ENCODE measurements around the gene SLC2A13.
A peak's percentile ranks its signal among the peaks of the same experiment; 100 is the strongest.
"Not testable (repeated sequence)": the region's sequence is repeated elsewhere in the genome, so short reads cannot be mapped to it uniquely, and the experiment has no call there.

SLC2A13 gene

DNA sequence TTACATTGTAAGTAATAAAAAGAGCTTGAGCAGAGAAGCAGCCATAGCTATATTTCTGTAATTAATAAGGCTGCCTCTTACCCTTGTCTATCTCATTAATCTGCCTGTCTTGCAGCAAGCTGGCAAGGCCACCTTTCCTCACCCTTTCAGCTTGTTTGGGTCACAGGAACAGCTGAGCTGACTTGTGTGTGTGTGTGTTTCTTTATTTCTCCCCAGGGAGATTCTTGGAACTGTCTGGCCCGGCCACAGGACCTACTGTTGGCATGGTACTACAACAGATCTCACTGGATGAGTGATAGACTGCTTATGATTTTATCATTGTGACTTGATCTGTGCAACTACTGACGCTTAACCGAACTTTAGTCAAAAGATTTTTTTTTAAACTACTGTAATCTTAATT lies 213.7 kb downstream of the SLC2A13 start:
- DNase-seq (ENCODE audit: low read depth, low spot score): no peak
- no peak overlapping the region for H3K27ac ChIP-seq

DNA sequence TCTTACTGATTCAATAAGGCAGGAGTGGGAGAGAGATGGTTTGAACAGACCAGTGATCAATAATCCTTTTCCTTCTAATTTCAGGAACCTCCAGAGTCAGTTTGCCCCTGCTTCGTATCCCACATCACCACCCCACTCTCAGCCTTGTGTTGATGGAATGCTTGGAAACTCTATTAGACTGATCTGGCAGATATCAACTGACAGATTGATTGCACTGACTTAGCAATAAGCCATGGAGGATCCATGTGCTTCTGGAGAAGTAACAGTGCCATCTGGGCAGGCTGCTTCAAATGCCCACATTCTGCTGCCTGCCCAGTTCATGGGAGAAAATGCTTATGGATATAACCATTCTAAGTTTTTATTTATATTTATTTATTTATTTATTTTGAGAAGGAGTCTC lies 218.0 kb downstream of the SLC2A13 start:
- no peak for DNase-seq (ENCODE audit: low read depth, low spot score)
- no peak overlapping the region for H3K27ac ChIP-seq

DNA sequence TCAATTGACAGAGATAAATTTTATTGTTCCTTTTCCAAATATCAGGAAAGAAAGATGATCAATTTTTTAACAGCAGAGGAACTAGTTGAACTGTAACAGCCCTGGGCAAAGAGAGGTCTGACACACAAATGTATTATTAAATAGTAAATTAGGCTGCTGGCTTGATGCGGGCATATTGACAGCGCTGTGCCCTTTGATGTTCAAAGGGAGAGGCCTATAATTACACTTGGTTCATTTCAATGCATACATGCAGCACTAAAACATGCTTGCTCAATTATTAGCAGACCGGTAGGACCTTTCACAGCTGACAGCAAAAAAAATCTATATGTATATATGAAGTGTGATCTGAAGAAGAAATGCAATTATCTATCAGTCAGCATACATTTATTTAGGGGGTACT lies 219.8 kb downstream of the SLC2A13 start:
- H3K27ac ChIP-seq: no peak overlapping the region
- no peak for DNase-seq (ENCODE audit: low read depth, low spot score)

DNA sequence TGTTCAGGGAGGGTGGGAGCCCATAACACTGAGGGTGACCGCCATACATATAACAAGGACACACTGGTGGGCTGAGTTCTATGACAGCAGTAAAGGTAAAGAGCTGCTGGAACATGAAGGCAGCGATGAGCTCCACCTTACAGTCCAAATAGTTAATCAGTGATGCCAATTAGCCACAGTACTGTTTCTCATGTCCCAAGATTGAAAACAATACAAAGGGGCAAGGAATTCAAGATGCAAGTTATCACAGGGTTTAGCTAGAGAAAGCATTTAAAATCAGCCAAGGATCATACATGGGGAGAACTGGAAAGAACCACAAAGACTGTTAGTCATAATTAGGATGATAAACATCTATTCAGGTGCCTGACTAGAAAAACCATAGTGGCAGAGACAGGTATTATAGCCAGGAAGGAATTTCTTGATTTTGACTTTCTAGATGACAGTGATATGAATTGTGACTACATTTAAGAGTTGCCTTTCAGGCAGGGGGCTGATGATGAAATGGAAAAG lies 221.2 kb downstream of the SLC2A13 start:
- DNase-seq (ENCODE audit: low read depth, low spot score): no peak
- no peak overlapping the region for H3K27ac ChIP-seq

DNA sequence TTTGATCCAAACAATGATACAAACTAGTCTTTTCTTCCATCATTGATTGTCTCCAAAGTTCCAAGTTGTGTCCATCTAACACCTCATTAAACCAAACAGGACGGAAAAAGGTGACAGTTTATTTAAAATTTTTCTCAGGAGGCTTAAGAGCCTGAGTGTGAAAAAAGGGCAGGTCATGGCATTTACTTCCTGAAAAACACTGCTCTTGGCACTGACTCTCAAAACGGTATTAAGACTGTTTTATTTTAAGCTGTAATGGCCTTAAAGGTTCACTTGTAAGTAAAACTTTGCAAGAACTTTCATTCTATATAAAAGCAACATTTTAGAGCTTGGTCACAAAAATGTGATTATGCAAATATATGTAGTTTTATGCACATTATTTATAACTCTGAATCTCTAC lies 222.5 kb downstream of the SLC2A13 start:
- DNase-seq (ENCODE audit: low read depth, low spot score): no peak
- no peak overlapping the region for H3K27ac ChIP-seq

DNA sequence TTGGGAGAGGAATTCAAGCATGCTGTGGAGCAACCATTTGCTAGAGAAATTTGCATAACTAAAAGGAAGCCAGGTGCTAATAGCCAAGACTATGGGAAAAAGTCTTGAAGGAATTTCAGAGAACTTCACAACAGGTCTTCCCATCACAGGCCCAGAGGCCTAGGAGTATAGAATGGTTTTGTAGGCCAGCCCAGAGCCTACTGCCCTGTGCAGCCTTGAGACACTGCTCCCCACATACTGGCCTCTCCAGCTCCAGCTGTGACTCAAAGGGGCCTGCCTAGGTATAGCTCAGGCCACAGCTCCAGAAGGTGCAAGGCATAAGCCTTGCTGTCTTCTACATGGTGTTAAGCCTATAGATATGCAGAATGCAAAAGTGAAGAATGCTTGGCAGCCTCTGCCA lies 227.1 kb downstream of the SLC2A13 start:
- no peak overlapping the region for H3K27ac ChIP-seq
- DNase-seq (ENCODE audit: low read depth, low spot score): no peak

DNA sequence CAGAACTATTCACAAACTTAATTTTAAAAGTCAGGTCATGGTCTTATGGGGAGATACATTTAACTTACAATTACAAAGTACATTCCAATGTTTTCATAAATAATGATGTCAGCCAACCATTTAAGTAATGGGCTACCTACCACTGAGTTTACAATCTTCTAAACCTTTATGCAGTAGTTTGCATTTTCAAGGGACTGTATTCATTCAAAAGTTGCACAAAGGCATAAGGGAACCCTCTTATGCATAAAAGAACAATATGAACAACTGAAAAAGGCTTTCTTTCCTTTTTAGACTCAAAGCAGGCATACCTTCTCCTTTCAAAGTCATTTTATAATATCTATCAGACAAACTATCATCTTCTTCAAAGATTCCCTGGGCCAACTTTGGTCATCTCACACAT lies 230.2 kb downstream of the SLC2A13 start:
- no peak overlapping the region for H3K27ac ChIP-seq
- DNase-seq (ENCODE audit: low read depth, low spot score): no peak

DNA sequence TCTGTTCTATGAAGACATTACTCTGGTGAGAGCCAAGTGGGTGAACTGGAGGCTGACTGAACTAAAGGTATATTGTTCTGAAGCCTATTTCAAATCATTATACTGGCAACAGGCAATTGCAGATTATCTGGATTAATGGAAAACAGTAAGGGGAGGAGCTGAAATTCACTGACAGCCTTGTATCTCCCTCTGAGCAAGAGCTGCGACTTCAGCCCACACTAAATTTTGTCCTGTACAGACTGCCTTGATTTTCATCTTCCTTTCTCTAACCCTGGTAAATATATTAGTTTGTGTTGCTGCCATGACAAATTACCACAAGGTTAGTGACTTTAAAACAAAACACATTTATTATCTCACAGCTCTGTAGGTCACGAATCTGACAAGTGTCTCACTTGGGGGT lies 231.1 kb downstream of the SLC2A13 start:
- H3K27ac ChIP-seq: no peak overlapping the region
- DNase-seq (ENCODE audit: low read depth, low spot score): no peak

DNA sequence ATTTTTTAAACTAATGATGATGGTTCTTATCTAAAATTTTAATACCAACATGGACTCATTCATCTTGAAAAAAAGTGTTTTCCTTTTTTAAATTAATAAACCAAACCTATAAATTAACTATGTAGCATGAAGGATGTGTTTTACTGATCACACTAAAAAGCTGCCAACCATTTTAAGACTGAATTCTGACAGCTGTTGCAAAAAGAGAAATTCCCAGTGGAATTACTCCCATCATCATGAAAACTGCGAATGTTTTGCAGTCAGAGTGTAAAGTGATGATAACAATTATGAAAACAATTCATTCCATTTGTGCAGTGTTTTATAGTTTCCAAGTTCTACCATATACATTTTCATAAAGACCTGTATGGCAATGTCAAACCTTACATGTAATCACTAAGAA lies 232.8 kb downstream of the SLC2A13 start:
- H3K27ac ChIP-seq: no peak overlapping the region
- DNase-seq (ENCODE audit: low read depth, low spot score): no peak

DNA sequence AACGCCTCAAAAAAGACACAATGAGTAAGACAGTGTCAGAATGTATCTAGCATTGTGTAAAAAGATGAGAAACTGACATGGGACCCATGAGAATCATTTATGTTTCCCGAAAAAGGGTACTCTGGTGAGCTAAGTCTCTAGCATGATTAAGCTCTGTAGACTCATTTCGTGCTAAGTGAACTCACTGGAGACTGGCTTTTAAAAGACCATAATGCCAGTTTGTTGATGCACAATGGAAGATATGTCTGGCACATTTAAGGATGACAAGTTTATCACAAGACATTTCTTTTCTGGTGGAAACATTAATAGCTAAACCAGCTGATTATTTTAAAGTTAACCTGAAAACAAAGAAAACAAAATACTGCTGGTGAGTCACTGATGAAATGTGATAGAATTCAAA lies 233.5 kb downstream of the SLC2A13 start:
- no peak for DNase-seq (ENCODE audit: low read depth, low spot score)
- H3K27ac ChIP-seq: no peak overlapping the region

DNA sequence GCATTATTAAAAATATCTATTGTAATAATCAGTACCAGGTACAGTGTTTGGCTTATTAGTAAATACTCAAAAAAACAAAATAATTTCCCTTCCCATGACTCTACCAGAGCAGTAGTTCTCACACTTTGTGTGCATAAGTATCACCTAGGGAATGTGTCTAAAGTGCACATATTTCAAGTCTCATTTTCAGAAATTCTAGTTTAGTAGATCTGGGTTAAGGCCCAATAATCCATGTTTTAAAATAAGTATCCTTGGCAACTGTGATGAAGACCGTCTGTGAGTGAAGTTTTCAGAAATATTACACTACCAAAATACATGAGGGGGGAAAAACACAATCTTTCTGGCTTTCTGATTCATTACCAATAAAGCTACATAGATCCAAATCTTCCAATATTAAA lies 237.6 kb downstream of the SLC2A13 start:
- DNase-seq (ENCODE audit: low read depth, low spot score): no peak
- H3K27ac ChIP-seq: no peak overlapping the region

DNA sequence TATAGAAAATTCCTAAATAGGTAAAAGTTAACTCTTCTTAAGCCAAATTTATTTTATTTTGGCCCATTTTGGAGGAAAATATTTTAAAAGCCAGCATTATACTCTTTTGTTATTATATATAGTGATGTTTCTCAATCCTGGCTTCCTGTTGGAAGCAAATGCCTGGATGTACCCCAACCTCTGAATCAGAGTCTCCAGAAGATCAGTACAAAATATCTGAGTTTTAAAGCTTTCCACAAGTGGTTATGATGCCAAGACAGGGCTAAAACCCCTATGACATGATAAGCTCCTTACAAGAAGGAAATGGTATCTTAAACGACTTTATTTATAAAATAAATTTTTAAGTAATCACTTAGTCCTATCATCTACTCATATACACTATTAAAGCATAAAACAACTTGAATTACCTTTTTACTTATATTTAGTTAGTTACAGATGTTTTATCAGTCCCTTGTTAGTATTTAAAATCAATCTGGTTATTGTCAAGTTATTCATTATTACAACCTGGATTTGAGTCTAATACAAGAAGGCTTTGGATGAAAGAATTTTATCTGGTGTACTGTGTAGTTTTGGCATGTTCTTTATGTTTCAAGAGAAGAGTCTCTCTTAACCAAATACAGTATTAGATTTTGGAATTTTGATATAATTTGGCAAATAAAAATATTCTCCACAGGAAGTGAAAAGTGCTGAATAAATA lies 238.1 kb downstream of the SLC2A13 start:
- no peak for DNase-seq (ENCODE audit: low read depth, low spot score)
- H3K27ac ChIP-seq: no peak overlapping the region

DNA sequence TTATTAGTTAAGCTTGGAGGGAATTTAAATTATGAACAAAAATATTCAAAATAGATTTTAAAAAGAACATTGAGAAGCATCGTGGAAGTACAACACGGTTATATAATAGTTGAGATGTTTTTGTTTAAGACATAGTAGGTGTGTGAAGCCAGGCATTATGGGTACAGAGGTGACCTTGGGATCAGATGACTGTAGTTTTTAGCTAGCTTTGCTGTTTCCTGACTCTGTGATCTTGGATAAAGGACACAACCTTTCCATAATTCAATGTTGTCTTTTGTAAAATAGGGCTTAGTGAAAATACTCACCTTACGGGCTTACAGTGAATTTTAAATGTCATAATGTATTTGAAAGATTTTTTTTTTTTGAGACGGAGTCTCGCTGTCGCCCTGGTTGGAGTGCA lies 239.7 kb downstream of the SLC2A13 start:
- H3K27ac ChIP-seq: no peak overlapping the region
- DNase-seq (ENCODE audit: low read depth, low spot score): no peak

DNA sequence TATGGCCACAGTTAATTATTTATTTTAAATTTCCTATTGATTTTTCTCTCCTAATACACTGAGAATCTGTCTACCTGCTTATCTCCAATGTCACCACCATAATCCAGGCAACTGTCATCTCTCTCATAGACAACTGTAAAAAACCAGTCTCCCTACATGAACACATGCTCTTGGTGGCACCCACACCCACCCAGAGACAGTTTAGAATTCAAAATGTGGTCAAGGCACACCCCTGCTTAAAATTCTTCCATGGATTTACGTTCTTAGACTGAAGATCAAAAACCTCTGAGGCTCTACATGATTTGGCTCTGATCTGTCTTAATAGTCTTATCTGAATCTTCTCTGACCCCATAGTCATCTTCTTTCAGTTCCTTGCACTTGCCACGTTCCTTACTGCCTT lies 245.2 kb downstream of the SLC2A13 start:
- DNase-seq (ENCODE audit: low read depth, low spot score): no peak
- no peak overlapping the region for H3K27ac ChIP-seq

DNA sequence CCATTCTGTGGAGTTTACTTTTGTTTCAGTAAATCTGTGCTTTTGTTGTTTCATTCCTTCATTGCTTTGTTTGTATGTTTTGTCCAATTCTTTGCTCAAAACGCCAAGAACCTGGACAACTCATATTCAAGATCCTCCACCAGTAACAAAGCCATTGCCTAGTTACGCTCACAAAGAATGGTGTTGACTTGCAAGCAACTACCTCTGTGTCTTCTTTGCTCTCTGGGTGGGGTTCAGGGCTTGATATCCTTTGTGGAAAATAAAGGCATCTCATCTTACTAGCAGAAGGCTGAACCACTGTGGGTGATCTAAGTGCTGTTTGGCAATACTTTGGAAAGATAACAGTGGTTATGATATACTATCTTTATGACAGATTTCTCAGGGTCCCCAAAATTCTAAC lies 252.9 kb downstream of the SLC2A13 start:
- no peak overlapping the region for H3K27ac ChIP-seq
- no peak for DNase-seq (ENCODE audit: low read depth, low spot score)

DNA sequence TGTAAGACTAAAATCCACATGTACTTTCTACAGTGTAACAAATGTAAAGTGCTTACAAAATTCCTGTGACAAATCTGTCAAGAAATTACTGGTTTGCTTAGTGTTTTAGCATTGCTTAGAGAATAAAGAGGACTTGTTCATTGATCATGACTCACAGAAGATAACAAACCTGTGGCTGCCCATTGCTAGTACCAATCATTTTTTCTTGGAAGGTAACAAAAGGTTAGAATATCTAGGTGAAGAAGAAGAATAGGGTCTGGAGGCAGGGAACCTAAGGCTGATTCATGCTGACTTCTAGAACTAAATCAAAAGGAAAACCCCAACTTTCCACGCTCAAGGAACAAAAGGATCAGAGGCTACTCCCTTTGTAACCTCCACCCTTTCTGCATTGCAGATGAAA lies 253.5 kb downstream of the SLC2A13 start:
- peak; percentile 6 for DNase-seq (ENCODE audit: low read depth, low spot score)
- H3K27ac ChIP-seq: no peak overlapping the region

DNA sequence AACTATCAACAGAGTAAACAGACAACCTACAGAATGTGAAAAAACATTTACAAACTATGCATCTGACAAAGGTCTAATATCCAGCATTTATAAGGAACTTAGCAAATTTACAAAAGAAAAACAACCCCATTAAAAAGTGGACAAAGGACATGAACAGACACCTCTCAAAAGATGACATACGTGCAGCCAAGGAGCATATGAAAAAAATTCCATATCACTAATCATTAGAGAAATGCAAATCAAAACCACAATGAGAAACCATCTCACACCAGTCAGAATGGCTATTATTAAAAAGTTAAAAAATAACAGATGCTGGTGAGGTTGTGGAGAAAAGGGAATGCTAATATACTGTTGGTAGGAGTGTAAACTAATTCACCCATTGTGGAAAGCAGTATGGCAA lies 257.7 kb downstream of the SLC2A13 start:
- H3K27ac ChIP-seq; DNase-seq (ENCODE audit: low read depth, low spot score): not testable (repeated sequence)

DNA sequence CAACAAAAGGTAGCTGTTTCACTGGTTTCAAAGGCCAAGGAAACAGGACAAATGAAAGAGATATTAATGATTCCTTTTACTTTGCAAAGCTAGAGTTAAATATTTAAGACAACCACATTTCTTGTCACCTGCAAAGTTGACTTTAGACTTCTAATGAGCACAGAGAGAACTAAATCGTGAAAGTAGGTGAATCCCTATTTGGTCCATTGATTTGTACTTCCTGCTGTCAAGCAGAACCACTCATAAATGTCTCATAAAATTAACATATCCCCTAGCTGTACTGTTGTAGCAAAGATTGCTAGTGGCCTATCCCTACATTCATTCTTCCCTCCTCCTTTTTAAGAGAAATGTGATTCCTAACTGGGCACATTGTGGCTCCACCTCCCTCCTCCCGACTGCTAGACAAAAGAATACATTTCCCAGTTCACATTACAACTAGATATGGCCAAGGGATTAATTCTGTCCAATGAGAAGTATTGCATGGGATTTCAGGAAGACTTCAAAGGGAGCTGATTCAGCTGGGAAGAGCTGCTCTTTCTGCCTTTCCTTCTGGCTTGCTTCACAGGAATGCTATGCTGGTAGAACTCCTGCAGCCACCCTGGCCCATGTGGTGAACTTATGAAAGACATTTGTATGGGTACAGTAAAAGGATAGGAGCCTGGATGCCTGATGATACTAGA lies 258.8 kb downstream of the SLC2A13 start:
- DNase-seq (ENCODE audit: low read depth, low spot score): no peak
- H3K27ac ChIP-seq: no peak overlapping the region

DNA sequence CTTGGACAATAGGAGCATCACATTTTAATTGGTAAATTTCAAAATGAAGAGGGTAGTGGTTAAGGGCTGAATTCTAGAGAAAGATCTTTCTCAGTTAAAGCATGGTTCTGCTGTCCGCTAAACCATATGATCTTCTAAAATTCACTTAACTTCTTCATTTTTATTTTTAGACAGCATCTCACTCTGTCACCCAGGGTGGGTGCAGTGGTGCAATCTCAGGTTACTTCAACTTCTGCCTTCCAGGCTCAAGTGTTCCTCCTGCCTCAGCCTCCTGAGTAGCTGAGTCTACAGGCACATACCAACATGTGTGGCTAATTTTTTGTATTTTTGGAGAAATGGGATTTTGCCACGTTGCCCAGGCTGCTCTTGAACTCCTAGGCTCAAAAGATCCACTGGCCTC lies 259.6 kb downstream of the SLC2A13 start:
- H3K27ac ChIP-seq: no peak overlapping the region
- DNase-seq (ENCODE audit: low read depth, low spot score): no peak

DNA sequence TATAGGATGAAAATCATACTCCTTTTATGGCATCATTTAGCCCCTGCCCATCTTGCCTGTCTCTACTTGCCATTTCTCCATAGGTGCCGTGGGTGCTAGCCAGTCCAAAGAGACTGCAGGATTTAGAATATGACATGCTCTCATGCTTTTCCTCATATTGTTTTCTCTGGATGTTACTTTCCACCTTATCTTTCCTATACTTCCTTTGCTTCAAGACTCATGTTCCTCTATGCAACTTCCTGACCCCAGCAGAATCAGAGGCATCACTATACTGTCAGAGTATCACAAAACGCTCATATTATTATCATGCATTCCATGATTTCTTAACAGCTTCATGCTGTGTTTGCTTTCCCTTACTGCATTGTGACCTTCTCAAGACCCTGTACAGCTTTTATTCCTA lies 265.5 kb downstream of the SLC2A13 start:
- no peak for DNase-seq (ENCODE audit: low read depth, low spot score)
- H3K27ac ChIP-seq: no peak overlapping the region

DNA sequence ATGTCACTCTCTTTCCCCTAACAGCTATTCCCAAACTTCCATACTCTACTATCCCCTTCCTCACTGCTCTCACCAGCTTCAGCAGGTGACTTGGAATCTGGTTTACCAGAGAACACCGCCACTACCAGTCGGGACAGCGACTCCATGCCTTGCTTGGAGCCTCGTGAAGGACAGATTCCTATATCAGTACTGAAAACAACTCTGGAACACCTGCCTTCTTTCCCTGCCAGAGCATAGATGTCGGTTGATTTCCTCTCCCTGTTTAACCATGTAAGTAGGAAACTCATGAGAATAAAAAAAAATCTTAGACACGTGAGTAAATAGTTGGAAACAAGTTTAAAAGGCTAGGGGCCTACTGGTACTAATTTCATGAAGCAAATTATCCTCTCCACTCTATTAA lies 266.8 kb downstream of the SLC2A13 start:
- H3K27ac ChIP-seq: no peak overlapping the region
- no peak for DNase-seq (ENCODE audit: low read depth, low spot score)

Data from epithelial cell of prostate (primary cell).